Measurements from ENCODE around the gene FCN3. TPM values are rescaled to one million over a fixed set of nuclear protein-coding genes. Genes with fewer than 3 reads are reported as not detected.

FCN3 gene
- total and polyA plus RNA-seq, 2 donors (not counting 1 experiment from before 2014, with no cell fraction given): not detected

- H2AFZ ChIP-seq (ENCODE audit: low read length): no peak overlapping the region
- no peak overlapping the region for H3K9ac ChIP-seq (ENCODE audit: insufficient read depth, low read length)
- peaks cover 22% of the 10 kb centered on the region for H3K36me3 ChIP-seq (ENCODE audit: control insufficient read depth, insufficient read depth, low read length)
- no peaks in the 10 kb centered on the region for H3K9me3 ChIP-seq (ENCODE audit: control insufficient read depth, insufficient read depth, low read depth, low read length)
- H3K4me1 ChIP-seq (ENCODE audit: control insufficient read depth, extremely low read depth, insufficient read depth, low read length): peaks cover 11% of the 10 kb centered on the region
- H3K4me2 ChIP-seq (ENCODE audit: extremely low read depth, insufficient read depth, low read length): no peak overlapping the region
- H3K79me2 ChIP-seq (ENCODE audit: control insufficient read depth, insufficient read depth, low read length): peaks cover 10% of the 10 kb centered on the region
- no peak for DNase-seq (ENCODE audit: low read depth in 2 of 2)
- no peak overlapping the region for H3K4me3 ChIP-seq (replicated peaks in 1 of 4; ENCODE audit: control extremely low read depth in 1 of 4, insufficient read depth in 1 of 4, low read depth in 3 of 4, low read length in 4 of 4)
- no peaks in the 10 kb centered on the region for H3K27me3 ChIP-seq (ENCODE audit: control insufficient read depth, insufficient read depth, low read length)
- TF ChIP-seq EZH2 (IDR thresholded peaks at IDR 0.05; ENCODE audit: low read length, missing control alignments) (no peak), CTCF (conservative IDR thresholded peaks at IDR 0.05 in 1 of 2, IDR thresholded peaks at IDR 0.05 in 1 of 2; ENCODE audit: low read depth in 1 of 2, low read length in 2 of 2) (no peak)
- no peak overlapping the region for H3K27ac ChIP-seq (ENCODE audit: insufficient read depth, low read length)
- no peaks in the 10 kb centered on the region for H4K20me1 ChIP-seq (ENCODE audit: control insufficient read depth, extremely low read depth, insufficient read depth, low read length)
These were observed 10.6 kb downstream of the FCN3 start for GRCh38 chr1:27363766-27364695.

GRCh38 chr1:27361553-27361952 lies 13.1 kb downstream of the FCN3 start:
- no peak for DNase-seq (ENCODE audit: low read depth in 2 of 2)
- Histone ChIP-seq H3K9me3 (ENCODE audit: control insufficient read depth, insufficient read depth, low read depth, low read length) (no peaks in the 10 kb centered on the region), H2AFZ (ENCODE audit: low read length) (no peak overlapping the region), H4K20me1 (ENCODE audit: control insufficient read depth, extremely low read depth, insufficient read depth, low read length) (no peaks in the 10 kb centered on the region), H3K79me2 (ENCODE audit: control insufficient read depth, insufficient read depth, low read length) (peaks cover 10% of the 10 kb centered on the region), H3K36me3 (ENCODE audit: control insufficient read depth, insufficient read depth, low read length) (peaks cover 35% of the 10 kb centered on the region), H3K27me3 (ENCODE audit: control insufficient read depth, insufficient read depth, low read length) (no peaks in the 10 kb centered on the region), H3K9ac (ENCODE audit: insufficient read depth, low read length) (no peak overlapping the region), H3K4me3 (replicated peaks in 1 of 4; ENCODE audit: control extremely low read depth in 1 of 4, insufficient read depth in 1 of 4, low read depth in 3 of 4, low read length in 4 of 4) (no peak overlapping the region), H3K27ac (ENCODE audit: insufficient read depth, low read length) (no peak overlapping the region), H3K4me1 (ENCODE audit: control insufficient read depth, extremely low read depth, insufficient read depth, low read length) (peaks cover 6% of the 10 kb centered on the region), H3K4me2 (ENCODE audit: extremely low read depth, insufficient read depth, low read length) (no peak overlapping the region)
- TF ChIP-seq EZH2 (IDR thresholded peaks at IDR 0.05; ENCODE audit: low read length, missing control alignments): no peak

GRCh38 chr1:27361044-27361402 lies 13.6 kb downstream of the FCN3 start:
- no peaks in the 10 kb centered on the region for H4K20me1 ChIP-seq (ENCODE audit: control insufficient read depth, extremely low read depth, insufficient read depth, low read length)
- no peak overlapping the region for H3K27ac ChIP-seq (ENCODE audit: insufficient read depth, low read length)
- no peak for DNase-seq (ENCODE audit: low read depth in 2 of 2)
- H3K9ac ChIP-seq (ENCODE audit: insufficient read depth, low read length): no peak overlapping the region
- H3K79me2 ChIP-seq (ENCODE audit: control insufficient read depth, insufficient read depth, low read length): peaks cover 10% of the 10 kb centered on the region
- peaks cover 6% of the 10 kb centered on the region for H3K4me1 ChIP-seq (ENCODE audit: control insufficient read depth, extremely low read depth, insufficient read depth, low read length)
- no peaks in the 10 kb centered on the region for H3K27me3 ChIP-seq (ENCODE audit: control insufficient read depth, insufficient read depth, low read length)
- TF ChIP-seq CTCF (conservative IDR thresholded peaks at IDR 0.05 in 1 of 2, IDR thresholded peaks at IDR 0.05 in 1 of 2; ENCODE audit: low read depth in 1 of 2, low read length in 2 of 2): no peak
- TF ChIP-seq EZH2 (IDR thresholded peaks at IDR 0.05; ENCODE audit: low read length, missing control alignments): no peak
- H3K4me3 ChIP-seq (replicated peaks in 1 of 4; ENCODE audit: control extremely low read depth in 1 of 4, insufficient read depth in 1 of 4, low read depth in 3 of 4, low read length in 4 of 4): no peak overlapping the region
- no peak overlapping the region for H2AFZ ChIP-seq (ENCODE audit: low read length)
- no peaks in the 10 kb centered on the region for H3K9me3 ChIP-seq (ENCODE audit: control insufficient read depth, insufficient read depth, low read depth, low read length)
- H3K36me3 ChIP-seq (ENCODE audit: control insufficient read depth, insufficient read depth, low read length): peaks cover 40% of the 10 kb centered on the region
- no peak overlapping the region for H3K4me2 ChIP-seq (ENCODE audit: extremely low read depth, insufficient read depth, low read length)

Data from fibroblast of lung (primary cell).